HUDEP-2 (cell line): ENCODE results near the gene NDUFB6.
A peak's percentile ranks its signal among the peaks of the same experiment; 100 is the strongest.
"Not testable (repeated sequence)": the region's sequence is repeated elsewhere in the genome, so short reads cannot be mapped to it uniquely, and the experiment has no call there.

Source experiments
- DNase-seq, 76 experiments: peaks; one replicate each; lab custom pipeline; 2025; ENCODE audit not compliant: unreplicated experiment in 76 of 76; lab: John Stamatoyannopoulos, UW

The NDUFB6 gene

GRCh38 chr9:32572900-32573523, at the start of gene NDUFB6:
Gene NDUFB6 (minus strand): TSS chr9:32573159. CDS start chr9:32573060, 99 bp downstream.
- DNase-seq = peak in 75 of 76 experiments; percentile 8 to 94 (median 86)

GRCh38 chr9:32618261-32618660, 45.3 kb upstream of the NDUFB6 start:
- no peak for DNase-seq

- no peak for DNase-seq
These were observed 33.9 kb upstream of the NDUFB6 start for GRCh38 chr9:32606811-32607210.

GRCh38 chr9:32603914-32604852, 31.2 kb upstream of the NDUFB6 start:
- DNase-seq = no peak

GRCh38 chr9:32599021-32599420, 26.1 kb upstream of the NDUFB6 start:
- DNase-seq = not testable (repeated sequence)

- no peak for DNase-seq
These were observed 24.0 kb upstream of the NDUFB6 start for GRCh38 chr9:32596936-32597335.

GRCh38 chr9:32596096-32596865, 23.3 kb upstream of the NDUFB6 start:
- no peak for DNase-seq

GRCh38 chr9:32590898-32591297, 17.9 kb upstream of the NDUFB6 start:
- DNase-seq = no peak

GRCh38 chr9:32590476-32590875, 17.5 kb upstream of the NDUFB6 start:
- DNase-seq = no peak

GRCh38 chr9:32589083-32589723, 16.2 kb upstream of the NDUFB6 start:
- peak in 17 of 76 experiments; percentile 4 to 46 (median 17) for DNase-seq

- no peak for DNase-seq
These were observed 14.9 kb upstream of the NDUFB6 start for GRCh38 chr9:32587901-32588300.

- no peak for DNase-seq
These were observed 11.8 kb upstream of the NDUFB6 start for GRCh38 chr9:32584784-32585183.

GRCh38 chr9:32581512-32582143, 8.7 kb upstream of the NDUFB6 start:
- peak in 47 of 76 experiments; percentile 4 to 72 (median 40) for DNase-seq

- DNase-seq = peak in 28 of 76 experiments; percentile 3 to 54 (median 16)
These were observed 7.8 kb upstream of the NDUFB6 start for GRCh38 chr9:32580631-32581300.

- DNase-seq = peak in 58 of 76 experiments; percentile 2 to 73 (median 44)
These were observed 6.9 kb upstream of the NDUFB6 start for GRCh38 chr9:32579706-32580331.

- DNase-seq = no peak
These were observed 6.0 kb upstream of the NDUFB6 start for GRCh38 chr9:32578976-32579375.

- DNase-seq = no peak
These were observed 4.4 kb upstream of the NDUFB6 start for GRCh38 chr9:32577316-32577715.

GRCh38 chr9:32574858-32575257, 1.9 kb upstream of the NDUFB6 start:
- DNase-seq = peak in 1 of 76 experiments; percentile 9

- no peak for DNase-seq
These were observed 862 bp upstream of the NDUFB6 start for GRCh38 chr9:32573821-32574220.
